HEK293 (cell line): ENCODE data around the gene SMIM14.
"Not testable (repeated sequence)": the region's sequence is repeated elsewhere in the genome, so short reads cannot be mapped to it uniquely, and the experiment has no call there.

ENCODE experiments used
- ZNF174 ChIP-seq: fragments of 450-650 bp; formaldehyde crosslinking; IDR thresholded peaks from 2 replicates; pipeline ENCODE4 v1.5.0; 2017; ENCODE audit warnings: missing biosample characterization, mild to moderate bottlenecking, missing genetic modification characterization
- ZNF184 ChIP-seq: fragments of 450-650 bp; IDR thresholded peaks from 2 replicates; pipeline ENCODE4 v1.5.1; 2018; ENCODE audit warnings: missing biosample characterization, mild to moderate bottlenecking, missing genetic modification characterization
- ZSCAN30 ChIP-seq: fragments of 450-650 bp; IDR thresholded peaks from 2 replicates; pipeline ENCODE4 v1.5.1; 2018; ENCODE audit warnings: missing biosample characterization, mild to moderate bottlenecking, missing genetic modification characterization, moderate library complexity
- TF ChIP-seq, protein P1 (sequence below): fragments of 450-650 bp; formaldehyde crosslinking; IDR thresholded peaks from 2 replicates; pipeline ENCODE4 v1.5.1; 2016; ENCODE audit warnings: missing biosample characterization, missing genetic modification characterization
- TF ChIP-seq, protein P2 (sequence below): fragments of 450-650 bp; formaldehyde crosslinking; IDR thresholded peaks from 2 replicates; pipeline ENCODE4 v1.5.1; 2016; ENCODE audit warnings: missing biosample characterization, missing genetic modification characterization

DNA sequence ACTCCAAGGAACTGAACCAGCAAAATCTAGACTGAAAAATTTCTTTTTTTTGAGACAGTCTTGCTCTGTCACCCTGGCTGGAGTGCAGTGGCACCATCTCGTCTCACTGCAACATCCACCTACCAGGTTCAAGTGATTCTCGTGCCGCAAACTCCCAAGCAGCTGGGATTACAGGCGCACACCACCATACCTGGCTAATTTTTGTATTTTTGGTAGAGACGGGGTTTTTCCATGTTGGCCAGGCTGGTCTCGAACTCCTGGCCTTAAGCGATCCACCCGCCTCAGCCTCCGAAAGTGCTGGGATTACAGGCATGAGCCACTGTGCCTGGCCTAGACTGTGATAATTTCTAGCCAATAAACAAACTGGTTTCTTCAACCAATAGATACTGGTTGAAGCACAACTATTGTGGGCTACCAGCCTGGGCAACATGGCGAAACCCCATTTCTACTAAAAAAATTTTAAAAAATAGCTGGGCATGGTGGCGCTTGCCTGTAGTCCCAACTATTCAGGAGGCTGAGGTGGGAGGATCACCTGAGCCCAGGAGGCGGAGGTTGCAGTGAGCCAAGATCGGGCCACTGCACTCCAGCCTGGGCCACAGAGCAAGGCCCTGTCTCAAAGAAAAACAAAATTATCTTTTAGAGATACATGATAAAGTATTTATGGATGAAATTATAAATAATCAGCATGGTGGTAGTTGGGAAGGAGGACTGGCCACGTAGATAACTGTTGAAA lies 122.8 kb downstream of the SMIM14 start:
- TF ChIP-seq, protein P1, sequence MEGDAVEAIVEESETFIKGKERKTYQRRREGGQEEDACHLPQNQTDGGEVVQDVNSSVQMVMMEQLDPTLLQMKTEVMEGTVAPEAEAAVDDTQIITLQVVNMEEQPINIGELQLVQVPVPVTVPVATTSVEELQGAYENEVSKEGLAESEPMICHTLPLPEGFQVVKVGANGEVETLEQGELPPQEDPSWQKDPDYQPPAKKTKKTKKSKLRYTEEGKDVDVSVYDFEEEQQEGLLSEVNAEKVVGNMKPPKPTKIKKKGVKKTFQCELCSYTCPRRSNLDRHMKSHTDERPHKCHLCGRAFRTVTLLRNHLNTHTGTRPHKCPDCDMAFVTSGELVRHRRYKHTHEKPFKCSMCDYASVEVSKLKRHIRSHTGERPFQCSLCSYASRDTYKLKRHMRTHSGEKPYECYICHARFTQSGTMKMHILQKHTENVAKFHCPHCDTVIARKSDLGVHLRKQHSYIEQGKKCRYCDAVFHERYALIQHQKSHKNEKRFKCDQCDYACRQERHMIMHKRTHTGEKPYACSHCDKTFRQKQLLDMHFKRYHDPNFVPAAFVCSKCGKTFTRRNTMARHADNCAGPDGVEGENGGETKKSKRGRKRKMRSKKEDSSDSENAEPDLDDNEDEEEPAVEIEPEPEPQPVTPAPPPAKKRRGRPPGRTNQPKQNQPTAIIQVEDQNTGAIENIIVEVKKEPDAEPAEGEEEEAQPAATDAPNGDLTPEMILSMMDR (tag by site-specific recombination), result not testable (repeated sequence)
- TF ChIP-seq ZNF184 (tag by site-specific recombination); ZSCAN30 (tag by site-specific recombination); ZNF174: not testable (repeated sequence)
- TF ChIP-seq, protein P2, sequence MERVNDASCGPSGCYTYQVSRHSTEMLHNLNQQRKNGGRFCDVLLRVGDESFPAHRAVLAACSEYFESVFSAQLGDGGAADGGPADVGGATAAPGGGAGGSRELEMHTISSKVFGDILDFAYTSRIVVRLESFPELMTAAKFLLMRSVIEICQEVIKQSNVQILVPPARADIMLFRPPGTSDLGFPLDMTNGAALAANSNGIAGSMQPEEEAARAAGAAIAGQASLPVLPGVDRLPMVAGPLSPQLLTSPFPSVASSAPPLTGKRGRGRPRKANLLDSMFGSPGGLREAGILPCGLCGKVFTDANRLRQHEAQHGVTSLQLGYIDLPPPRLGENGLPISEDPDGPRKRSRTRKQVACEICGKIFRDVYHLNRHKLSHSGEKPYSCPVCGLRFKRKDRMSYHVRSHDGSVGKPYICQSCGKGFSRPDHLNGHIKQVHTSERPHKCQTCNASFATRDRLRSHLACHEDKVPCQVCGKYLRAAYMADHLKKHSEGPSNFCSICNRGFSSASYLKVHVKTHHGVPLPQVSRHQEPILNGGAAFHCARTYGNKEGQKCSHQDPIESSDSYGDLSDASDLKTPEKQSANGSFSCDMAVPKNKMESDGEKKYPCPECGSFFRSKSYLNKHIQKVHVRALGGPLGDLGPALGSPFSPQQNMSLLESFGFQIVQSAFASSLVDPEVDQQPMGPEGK (tag by site-specific recombination), result not testable (repeated sequence)
